ENCODE data around the gene GATAD1. TPM values are rescaled to one million over a fixed set of nuclear protein-coding genes. Genes with fewer than 3 reads are reported as not detected.
"Not testable (repeated sequence)": the region's sequence is repeated elsewhere in the genome, so short reads cannot be mapped to it uniquely, and the experiment has no call there.

Gene GATAD1, protein sequence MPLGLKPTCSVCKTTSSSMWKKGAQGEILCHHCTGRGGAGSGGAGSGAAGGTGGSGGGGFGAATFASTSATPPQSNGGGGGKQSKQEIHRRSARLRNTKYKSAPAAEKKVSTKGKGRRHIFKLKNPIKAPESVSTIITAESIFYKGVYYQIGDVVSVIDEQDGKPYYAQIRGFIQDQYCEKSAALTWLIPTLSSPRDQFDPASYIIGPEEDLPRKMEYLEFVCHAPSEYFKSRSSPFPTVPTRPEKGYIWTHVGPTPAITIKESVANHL
- 13.0 and 14.2 TPM in 2 replicates for total RNA-seq

DNA sequence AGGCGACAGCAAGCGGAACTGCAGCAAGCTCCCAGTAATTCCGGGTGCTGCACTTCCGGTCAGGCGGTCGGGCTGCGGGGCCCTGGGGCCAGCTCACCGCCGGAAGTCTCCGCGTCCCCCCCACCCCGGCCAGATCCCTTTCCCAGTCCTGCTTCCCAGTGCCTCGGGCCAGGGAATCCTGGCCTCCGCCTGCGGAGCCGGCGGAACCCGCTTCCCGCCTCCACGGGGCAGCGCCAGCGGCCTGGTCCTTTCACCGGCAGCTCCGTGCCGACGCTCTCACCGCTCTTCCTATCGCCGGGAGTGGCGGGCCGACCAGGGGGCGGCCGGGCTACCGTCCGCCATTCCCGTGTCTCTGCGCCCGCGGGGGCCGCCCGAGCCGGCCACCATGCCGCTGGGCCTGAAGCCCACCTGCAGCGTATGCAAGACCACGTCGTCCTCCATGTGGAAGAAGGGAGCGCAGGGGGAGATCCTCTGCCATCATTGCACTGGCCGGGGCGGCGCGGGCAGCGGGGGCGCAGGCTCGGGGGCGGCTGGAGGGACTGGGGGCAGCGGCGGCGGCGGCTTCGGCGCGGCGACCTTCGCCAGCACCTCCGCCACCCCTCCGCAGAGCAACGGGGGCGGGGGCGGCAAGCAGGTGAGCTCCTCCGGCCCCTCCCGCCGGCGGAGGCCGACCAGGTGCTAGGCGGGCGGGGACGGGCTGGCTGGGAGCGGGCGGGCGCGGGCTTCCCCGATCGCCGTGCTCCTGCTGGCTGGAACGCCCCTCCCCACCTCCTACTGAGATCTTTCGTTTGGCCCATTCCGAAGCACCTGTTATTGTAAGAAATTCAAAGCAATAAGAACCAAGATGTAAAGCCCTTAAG lies at the start of gene GATAD1:
TSS of gene GATAD1 (plus strand) at position 138 of the 860 bp plus-strand sequence. CDS start at position 386, 248 bp downstream.
- intact Hi-C loops (cut with micrococcal nuclease) = loop anchor here (1.0 to 5.0 kb wide), 15 partner anchors 14 to 1555 kb away; partner anchors contain the start of genes AKAP9, ANKIB1, BET1 and CDK6

GRCh38 chr7:92397542-92397941 lies 49.7 kb upstream of the GATAD1 start:
- intact Hi-C loops (cut with micrococcal nuclease) = no loop called here

GRCh38 chr7:92400013-92400412 lies 47.3 kb upstream of the GATAD1 start:
- intact Hi-C loops (cut with micrococcal nuclease) = no loop called here

DNA sequence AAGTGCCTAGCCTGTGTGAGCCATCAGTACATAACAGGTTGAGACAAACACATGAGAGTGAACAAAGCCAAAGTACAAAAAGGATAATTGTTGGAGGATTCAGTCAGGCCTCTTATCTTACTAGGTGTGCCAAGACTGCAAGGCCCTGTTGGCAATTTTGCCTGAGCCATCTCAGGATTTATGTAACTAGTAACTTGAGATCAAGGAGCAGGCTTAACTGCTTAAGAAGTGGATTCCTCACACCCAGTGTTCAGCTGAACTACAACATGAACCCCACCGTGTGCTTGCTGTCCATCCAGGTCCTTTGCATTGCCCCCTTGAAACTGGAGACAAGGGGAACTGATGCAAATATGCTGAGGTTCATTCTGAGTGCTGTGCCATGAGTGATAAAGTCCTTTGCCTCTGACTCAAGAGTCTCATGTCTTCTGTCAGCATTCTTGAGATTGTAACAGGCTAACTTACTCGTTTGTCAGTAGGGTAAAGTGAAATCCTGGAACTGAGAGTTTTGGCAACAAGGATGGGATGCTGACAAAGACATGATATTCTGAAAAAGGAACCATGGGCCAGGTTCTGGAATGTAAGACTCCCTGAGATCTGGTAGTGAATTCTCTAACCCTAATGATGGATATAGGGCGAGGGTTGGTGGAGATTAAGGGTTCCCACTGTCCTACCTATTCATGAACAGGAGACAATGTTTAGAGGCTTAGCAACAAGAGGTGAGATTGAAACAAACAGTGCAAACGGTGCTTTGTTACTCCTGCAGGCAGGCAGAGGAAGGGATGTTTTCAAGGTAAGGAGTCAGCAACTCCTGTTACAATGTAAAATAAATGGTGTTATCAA lies 44.1 kb upstream of the GATAD1 start:
- intact Hi-C loops (cut with micrococcal nuclease) = no loop called here

DNA sequence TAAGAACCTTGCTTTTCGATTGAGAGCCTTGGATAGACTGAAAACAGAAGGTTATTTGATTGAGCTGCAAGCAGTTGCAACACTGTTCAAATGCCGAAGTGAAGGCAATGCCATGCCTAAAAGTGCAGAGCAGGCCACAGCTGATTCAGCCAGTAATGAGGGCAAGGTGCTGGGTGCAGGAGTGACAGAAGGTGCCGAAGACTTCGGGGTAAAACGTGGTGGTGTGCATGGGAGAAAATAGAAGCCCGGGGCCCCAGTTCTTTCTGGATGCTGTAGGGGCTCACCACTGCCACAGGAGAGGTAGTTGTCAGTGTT lies 43.6 kb upstream of the GATAD1 start:
- intact Hi-C loops (cut with micrococcal nuclease) = no loop called here

DNA sequence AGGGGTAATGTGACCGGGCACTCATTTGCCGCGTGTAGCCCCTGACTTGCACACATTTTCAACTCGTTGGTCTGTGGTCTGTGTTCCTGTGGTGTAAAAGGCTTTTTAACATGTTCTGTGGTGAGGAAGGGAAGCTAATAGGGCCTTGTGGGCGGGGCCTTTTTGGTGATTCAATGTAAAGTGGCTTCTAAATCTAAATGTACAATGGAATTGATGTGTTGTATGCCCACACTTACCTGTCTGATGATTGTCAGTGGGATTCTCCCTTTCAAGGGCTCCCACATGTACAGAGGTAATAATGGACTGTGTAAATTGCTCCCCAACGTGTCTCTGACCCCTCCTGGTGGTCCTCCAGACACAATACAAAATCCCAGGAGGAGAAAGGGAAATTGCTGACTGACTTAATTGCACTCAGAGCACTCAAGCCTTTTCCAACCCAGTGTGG lies 43.1 kb upstream of the GATAD1 start:
- intact Hi-C loops (cut with micrococcal nuclease) = no loop called here

- intact Hi-C loops (cut with micrococcal nuclease) = no loop called here
These were observed 37.9 kb upstream of the GATAD1 start for GRCh38 chr7:92409357-92409756.

- intact Hi-C loops (cut with micrococcal nuclease) = not testable (repeated sequence)
These were observed 37.1 kb upstream of the GATAD1 start for GRCh38 chr7:92410162-92410561.

GRCh38 chr7:92412745-92413144 lies 34.5 kb upstream of the GATAD1 start:
- intact Hi-C loops (cut with micrococcal nuclease) = no loop called here

GRCh38 chr7:92413550-92413949 lies 33.7 kb upstream of the GATAD1 start:
- intact Hi-C loops (cut with micrococcal nuclease) = no loop called here

DNA sequence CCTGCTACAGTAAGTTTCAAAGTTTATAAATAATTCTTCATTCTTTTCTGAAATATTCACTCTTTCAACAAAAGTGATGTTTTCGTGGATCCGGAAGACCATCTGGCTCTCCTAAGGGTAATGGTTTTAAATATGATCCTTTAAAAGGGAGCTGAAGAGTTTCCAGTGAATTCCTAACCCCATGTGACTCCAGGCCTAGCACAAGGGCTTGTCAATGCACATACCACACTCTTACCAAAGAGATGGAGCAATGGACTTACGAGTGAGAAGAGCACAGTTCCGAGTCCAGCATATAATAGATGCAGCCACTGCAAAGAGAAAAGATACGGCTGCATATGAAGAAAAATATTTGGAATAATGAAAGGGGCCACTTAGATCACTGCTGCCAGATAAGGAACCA lies 32.1 kb upstream of the GATAD1 start:
- intact Hi-C loops (cut with micrococcal nuclease) = no loop called here

DNA sequence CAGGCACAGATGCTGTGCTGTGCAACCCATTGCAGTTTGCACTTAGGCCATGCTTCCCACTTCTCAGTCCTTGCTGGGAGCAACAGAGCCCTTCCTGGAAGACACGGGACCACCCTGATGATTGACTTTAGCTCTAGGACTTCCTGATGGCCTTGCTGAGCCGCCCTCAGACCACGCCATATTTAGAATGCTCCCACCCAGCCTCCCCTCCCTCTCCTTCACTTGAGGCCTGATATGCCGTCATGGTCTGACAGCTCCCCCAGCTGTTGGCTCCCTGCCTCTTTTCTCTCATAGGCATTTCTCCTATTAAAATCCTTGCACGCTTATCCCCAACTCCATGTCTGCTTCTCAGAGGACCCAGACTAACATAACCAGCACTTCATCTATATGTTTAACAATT lies 29.4 kb upstream of the GATAD1 start:
- intact Hi-C loops (cut with micrococcal nuclease) = no loop called here

- intact Hi-C loops (cut with micrococcal nuclease) = no loop called here
These were observed 25.4 kb upstream of the GATAD1 start for GRCh38 chr7:92421676-92422435.

DNA sequence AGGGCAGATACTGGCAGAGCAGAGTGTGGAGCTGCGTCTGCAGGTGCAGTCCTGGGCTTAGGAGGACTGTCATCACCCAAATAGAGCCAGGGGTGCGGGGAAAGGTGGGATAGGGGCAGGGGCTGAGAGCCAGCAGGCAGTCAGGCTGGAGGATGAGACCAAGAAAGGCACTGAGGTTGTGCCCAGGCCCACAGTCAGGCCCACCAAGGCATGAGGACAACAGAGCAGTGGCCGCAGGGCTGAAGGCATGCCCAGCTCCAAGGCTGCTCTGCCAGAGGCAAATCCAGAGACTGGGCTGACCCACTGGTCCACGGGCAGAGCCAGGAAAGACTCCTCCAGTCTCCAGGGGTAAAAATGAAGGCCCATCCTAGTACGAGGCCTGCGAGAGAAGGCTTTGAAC lies 24.4 kb upstream of the GATAD1 start:
- intact Hi-C loops (cut with micrococcal nuclease) = no loop called here

- intact Hi-C loops (cut with micrococcal nuclease) = loop anchor here (1.0 kb wide), 6 partner anchors 24 to 632 kb away; partner anchors contain the start of genes CYP51A1, GATAD1, PEX1 and RBM48
These were observed 23.6 kb upstream of the GATAD1 start for GRCh38 chr7:92423710-92424131.

DNA sequence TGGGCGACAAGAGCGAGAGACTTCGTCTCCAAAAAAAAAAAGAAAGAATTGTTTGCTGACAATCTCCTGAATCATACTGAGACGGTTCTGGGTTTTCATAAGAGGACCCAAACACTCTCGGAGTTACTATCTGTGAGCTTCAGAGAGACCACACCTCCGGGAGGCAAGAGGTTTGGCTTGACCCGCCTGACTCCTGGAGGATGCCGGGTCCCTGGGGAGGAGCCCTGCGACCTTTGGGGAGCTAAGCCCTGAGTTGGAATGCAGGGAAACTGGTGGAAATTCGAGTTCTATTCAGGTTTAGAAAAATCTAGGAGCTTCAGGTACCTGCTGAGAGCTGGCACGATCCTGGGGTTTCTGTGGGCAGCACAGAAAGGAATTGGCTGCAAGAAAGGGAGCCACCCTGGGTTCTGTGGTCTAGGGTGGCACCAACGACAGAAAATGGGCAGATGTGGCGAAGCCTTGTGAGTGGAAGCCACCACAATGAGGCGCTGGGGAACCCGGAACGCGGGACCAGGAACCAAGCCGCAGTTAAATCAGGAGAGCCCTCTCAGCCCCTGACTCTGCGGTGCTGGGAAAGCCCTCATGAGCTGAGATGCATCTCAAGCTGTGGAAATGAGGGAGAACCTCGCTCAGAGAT lies 21.9 kb upstream of the GATAD1 start:
- intact Hi-C loops (cut with micrococcal nuclease) = no loop called here

GRCh38 chr7:92427193-92427592 lies 20.1 kb upstream of the GATAD1 start:
- intact Hi-C loops (cut with micrococcal nuclease) = no loop called here

DNA sequence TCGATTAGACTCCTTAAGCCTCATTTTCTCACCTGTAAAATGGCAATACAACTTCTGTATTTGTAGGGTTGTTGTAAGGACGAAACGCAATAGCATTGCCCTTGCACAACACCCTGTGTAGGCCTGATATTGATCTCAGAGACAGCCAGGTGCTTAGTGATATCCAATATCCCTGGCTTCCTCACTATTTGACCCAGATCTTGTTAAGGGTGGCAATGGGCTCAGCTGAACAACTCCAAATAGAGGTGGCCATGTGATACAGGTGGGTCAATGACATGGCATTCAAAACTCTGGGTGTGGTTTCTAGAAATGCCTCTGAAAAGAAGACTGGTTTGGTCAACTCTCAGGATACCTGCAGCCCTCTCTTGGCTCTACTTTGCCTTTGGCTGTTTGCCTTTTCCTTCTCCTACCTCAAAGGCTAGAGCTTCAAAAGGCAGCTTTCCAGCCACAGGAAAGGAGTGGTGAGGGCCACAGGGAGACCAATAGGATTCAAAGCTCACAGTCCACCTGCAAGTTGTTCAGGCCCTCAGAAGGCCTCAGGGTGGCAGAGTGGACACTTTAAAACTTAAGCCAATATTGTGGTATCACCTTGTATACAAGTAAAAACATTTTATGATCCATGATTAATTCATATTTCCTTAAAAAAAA lies 14.9 kb upstream of the GATAD1 start:
- intact Hi-C loops (cut with micrococcal nuclease) = no loop called here

DNA sequence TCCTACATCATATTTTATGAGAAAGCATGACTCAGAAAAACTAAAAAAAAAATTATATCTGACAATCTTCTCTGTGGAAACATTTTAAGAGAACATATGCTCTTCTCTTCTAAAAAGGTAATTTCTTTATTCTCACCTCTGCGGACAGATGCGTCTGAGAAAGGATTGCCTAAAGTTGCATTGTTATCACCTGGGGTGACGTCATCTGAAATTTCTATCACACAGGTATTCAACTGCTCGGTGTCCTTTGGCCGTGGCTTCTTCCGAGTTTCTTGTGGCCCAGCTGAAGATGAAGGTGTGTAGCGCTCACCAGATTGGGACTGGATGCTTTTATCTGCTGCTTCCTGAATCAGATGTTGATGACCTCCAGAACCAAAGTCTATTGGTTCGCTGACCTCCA lies 14.3 kb upstream of the GATAD1 start:
- intact Hi-C loops (cut with micrococcal nuclease) = no loop called here

- intact Hi-C loops (cut with micrococcal nuclease) = no loop called here
These were observed 11.7 kb upstream of the GATAD1 start for GRCh38 chr7:92435542-92435941.
